Heart left ventricle (tissue), 13 donors: Measurements from ENCODE around the gene MSI2.

ENCODE experiments used
- POLR2A ChIP-seq, 2 donors: fragments of 450-650 bp; IDR thresholded peaks; one replicate each; pipeline ENCODE4 v1.6.1; 2017; ENCODE audit warnings: antibody characterized with exemption in 2 of 2, mild to moderate bottlenecking in 2 of 2, moderate library complexity in 2 of 2
- TF ChIP-seq, protein P1 (sequence below), 12 donors: fragments of 200-600 bp; sonication (generic) in 4 of 12; IDR thresholded peaks; one replicate each; pipeline versions ENCODE4 v1.5.0 to v1.8.0; 2018 to 2022; ENCODE audit warnings: antibody characterized with exemption in 12 of 12, mild to moderate bottlenecking in 5 of 12
- donor health status: ischemic (EF 13 %, LVEDD 7.1; RV severe dilation, severe dysfunction).
- donor health status: DM: no; HTN: yes; CAD: no.
- donor health status: DM: no; HTN: no; CAD: no.
- donor health status: ischemic (EF 25% LVEDD 6.9; RV normal size, moderate dysfunction).
- donor health status: ischemic (EF 25% LVEDD 5.7; RV mildly dilated, moderate dysfunction).
- donor health status: ischemic (EF 35%, LVEDD 5.7; RV mildly dilated, moderate dysfunction).
- donor health status: nonischemic (EF 11% LVEDD 7.7; RV severe dilation, severe dysfunction).
- donor health status: DM: yes; HTN: yes; CAD: no.
- donor health status: PGD.
- donor health status: ischemic (EF 29% LVEDD 5.4; RV normal size, mild dysfunction).
- donor health status: nonischemic (EF 23%, LVEDD 6.1; RV moderate dilation, normal function).

- TF ChIP-seq, protein P1, sequence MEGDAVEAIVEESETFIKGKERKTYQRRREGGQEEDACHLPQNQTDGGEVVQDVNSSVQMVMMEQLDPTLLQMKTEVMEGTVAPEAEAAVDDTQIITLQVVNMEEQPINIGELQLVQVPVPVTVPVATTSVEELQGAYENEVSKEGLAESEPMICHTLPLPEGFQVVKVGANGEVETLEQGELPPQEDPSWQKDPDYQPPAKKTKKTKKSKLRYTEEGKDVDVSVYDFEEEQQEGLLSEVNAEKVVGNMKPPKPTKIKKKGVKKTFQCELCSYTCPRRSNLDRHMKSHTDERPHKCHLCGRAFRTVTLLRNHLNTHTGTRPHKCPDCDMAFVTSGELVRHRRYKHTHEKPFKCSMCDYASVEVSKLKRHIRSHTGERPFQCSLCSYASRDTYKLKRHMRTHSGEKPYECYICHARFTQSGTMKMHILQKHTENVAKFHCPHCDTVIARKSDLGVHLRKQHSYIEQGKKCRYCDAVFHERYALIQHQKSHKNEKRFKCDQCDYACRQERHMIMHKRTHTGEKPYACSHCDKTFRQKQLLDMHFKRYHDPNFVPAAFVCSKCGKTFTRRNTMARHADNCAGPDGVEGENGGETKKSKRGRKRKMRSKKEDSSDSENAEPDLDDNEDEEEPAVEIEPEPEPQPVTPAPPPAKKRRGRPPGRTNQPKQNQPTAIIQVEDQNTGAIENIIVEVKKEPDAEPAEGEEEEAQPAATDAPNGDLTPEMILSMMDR (IDR thresholded peaks at IDR 0.05) = no peak
- TF ChIP-seq POLR2A (IDR thresholded peaks at IDR 0.05) = no peak
These were observed 280.0 kb downstream of the MSI2 start for GRCh38 chr17:57536289-57536688.
